ENCODE data around the gene DCTD. TPM values are rescaled to one million over a fixed set of nuclear protein-coding genes. Genes with fewer than 3 reads are reported as not detected.

Gene DCTD
- total RNA-seq, 2 donors from 2014 or later: 27.0 to 39.7 TPM

GRCh38 chr4:182883351-182883750, 33.8 kb downstream of the DCTD start:
- Histone ChIP-seq H3K4me3 (no peak overlapping the region), H3K36me3 (replicated peaks in 1 of 2; ENCODE audit: insufficient read depth in 1 of 2, low read depth in 2 of 2) (no peaks in the 10 kb centered on the region), H3K27ac (no peak overlapping the region), H3K9me3 (no peaks in the 10 kb centered on the region), H3K4me1 (peaks cover 11% of the 10 kb centered on the region), H3K27me3 (no peaks in the 10 kb centered on the region)
- intact Hi-C loops (cut with DNase I): no loop called here
- TF ChIP-seq, protein P1, sequence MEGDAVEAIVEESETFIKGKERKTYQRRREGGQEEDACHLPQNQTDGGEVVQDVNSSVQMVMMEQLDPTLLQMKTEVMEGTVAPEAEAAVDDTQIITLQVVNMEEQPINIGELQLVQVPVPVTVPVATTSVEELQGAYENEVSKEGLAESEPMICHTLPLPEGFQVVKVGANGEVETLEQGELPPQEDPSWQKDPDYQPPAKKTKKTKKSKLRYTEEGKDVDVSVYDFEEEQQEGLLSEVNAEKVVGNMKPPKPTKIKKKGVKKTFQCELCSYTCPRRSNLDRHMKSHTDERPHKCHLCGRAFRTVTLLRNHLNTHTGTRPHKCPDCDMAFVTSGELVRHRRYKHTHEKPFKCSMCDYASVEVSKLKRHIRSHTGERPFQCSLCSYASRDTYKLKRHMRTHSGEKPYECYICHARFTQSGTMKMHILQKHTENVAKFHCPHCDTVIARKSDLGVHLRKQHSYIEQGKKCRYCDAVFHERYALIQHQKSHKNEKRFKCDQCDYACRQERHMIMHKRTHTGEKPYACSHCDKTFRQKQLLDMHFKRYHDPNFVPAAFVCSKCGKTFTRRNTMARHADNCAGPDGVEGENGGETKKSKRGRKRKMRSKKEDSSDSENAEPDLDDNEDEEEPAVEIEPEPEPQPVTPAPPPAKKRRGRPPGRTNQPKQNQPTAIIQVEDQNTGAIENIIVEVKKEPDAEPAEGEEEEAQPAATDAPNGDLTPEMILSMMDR (IDR thresholded peaks at IDR 0.05): no peak
- TF ChIP-seq POLR2A (IDR thresholded peaks at IDR 0.05): no peak
- DNase-seq (no peak), ATAC-seq (no peak)
- WGBS, 2 donors: 94 to 96% methylated on average over 8 of the region's 8 CpGs

DNA sequence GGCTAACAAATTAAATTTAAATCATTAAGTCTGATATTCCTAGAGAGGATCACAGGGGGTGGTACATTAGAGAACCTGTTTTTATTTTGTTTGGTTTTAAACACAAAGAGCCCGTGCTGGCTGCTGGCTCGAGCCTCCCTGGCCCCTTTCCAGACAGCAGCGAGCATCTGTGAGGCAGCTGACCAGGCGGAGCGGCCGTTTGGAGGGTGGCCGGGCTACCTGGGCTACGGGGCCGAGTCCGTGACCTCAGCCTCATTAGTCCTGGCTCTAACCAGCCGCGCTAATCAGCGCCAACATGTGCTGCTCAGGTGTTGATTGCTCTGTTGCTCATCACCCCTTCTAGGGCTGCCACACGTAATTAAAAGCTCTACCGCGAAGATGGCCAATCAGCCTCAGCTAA, 35.3 kb downstream of the DCTD start:
- Histone ChIP-seq H3K36me3 (replicated peaks in 1 of 2; ENCODE audit: insufficient read depth in 1 of 2, low read depth in 2 of 2) (no peaks in the 10 kb centered on the region), H3K4me3 (no peak overlapping the region), H3K4me1 (peaks cover 11% of the 10 kb centered on the region), H3K27me3 (no peaks in the 10 kb centered on the region), H3K9me3 (no peaks in the 10 kb centered on the region), H3K27ac (no peak overlapping the region)
- intact Hi-C loops (cut with DNase I): no loop called here
- 25 to 29% methylated on average over 9 to 16 of the region's 16 CpGs for WGBS, 2 donors
- DNase-seq: peak; percentile 41 to 78 (median 62)
- TF ChIP-seq, protein P1 (IDR thresholded peaks at IDR 0.05): no peak
- ATAC-seq: peak; percentile 40

DNA sequence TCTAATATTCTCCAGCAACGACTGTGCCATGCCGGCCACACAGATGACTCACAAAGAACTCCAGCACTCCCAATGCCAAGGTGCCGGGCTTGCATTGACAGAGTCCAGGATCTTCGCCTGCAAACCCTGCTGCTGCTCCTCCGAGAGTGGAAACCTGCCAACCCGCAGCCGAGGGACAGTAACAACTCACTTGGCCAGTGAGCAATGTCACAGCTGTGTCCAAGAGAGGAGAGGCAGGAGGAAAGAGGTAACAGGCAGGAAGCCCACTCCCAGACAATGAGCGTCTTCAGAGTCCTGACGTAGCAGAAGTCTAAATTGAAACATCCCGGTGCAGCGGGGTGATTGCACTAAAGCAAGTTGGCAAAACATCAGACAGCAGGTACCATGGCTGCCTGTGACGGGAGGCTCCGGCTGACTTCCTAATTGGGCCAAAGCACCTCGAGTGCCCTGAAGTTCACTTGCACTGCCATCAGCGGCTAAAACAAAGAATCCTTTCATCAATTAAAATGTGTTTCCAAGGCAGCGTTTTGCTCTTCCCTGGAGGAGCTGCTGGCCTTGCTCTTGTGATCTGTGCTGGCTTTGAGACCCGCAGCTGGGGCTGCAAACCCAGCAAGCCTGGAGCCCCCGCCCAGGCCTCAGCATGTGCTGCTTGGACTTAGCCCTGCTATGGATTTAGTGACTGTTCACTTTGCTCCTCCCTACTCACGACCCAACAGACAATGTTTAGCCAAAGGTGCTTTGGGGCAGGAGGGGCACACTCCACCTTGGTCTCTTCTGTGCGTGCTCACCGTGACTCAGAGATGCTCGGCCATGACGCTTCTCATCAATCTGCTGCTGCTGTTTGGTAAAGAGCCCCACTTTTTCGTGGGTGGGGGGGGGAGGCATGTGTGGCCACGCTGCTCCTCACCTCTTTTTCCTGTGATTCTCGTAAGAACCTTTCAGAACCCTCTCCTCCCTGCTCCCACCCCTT, 36.5 kb downstream of the DCTD start:
- intact Hi-C loops (cut with DNase I): no loop called here
- H3K27ac ChIP-seq: no peak overlapping the region
- no peaks in the 10 kb centered on the region for H3K27me3 ChIP-seq
- H3K4me1 ChIP-seq: peaks cover 6% of the 10 kb centered on the region
- ATAC-seq (no peak), DNase-seq (peak in 1 of 4 donors; percentile 10)
- no peak overlapping the region for H3K4me3 ChIP-seq
- TF ChIP-seq, protein P1 (IDR thresholded peaks at IDR 0.05): no peak
- TF ChIP-seq POLR2A (IDR thresholded peaks at IDR 0.05): no peak
- WGBS, 2 donors: 83% methylated on average over 24 to 26 of the region's 26 CpGs
- H3K9me3 ChIP-seq: no peaks in the 10 kb centered on the region
- no peaks in the 10 kb centered on the region for H3K36me3 ChIP-seq (replicated peaks in 1 of 2; ENCODE audit: insufficient read depth in 1 of 2, low read depth in 2 of 2)

DNA sequence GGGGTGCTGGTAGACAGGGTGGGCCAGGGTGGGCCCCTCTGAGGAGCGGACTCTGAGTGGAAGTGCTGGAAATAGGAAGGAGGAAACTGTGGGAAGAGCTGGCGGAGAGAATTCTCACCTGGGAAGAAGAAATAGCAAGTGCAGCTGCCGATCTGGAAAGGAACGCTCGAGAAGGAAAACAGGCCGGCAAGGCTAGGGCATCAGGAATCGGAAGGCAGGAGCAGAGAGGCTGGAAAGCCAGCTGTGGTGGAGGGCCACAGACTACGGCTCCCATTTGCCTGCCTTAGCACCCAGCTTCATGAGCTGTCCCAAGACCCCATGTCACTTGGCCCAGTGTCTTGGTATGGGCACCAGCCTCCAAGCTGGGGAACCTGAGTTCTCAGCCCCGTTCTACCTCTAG, 37.3 kb downstream of the DCTD start:
- Histone ChIP-seq H3K9me3 (no peaks in the 10 kb centered on the region), H3K4me1 (peaks cover 6% of the 10 kb centered on the region), H3K27ac (no peak overlapping the region), H3K4me3 (no peak overlapping the region), H3K36me3 (replicated peaks in 1 of 2; ENCODE audit: insufficient read depth in 1 of 2, low read depth in 2 of 2) (no peaks in the 10 kb centered on the region), H3K27me3 (no peaks in the 10 kb centered on the region)
- ATAC-seq (no peak), DNase-seq (no peak)
- intact Hi-C loops (cut with DNase I): no loop called here
- TF ChIP-seq, protein P1 (IDR thresholded peaks at IDR 0.05): no peak
- TF ChIP-seq POLR2A (IDR thresholded peaks at IDR 0.05): no peak
- WGBS, 2 donors: 85 to 98% methylated on average over 9 of the region's 9 CpGs

Measured in body of pancreas (tissue), 4 donors.